Epithelial cell of proximal tubule (primary cell): ENCODE data around the gene ZDHHC22. TPM values are rescaled to one million over a fixed set of nuclear protein-coding genes. Genes with fewer than 3 reads are reported as not detected.

Experiments used
- DNase-seq: peaks from one replicate; pipeline ENCODE4 v3.0.0-alpha.2; 2011; ENCODE audit warnings: low read depth
- H3K4me3 ChIP-seq: 2 replicates; pipeline ENCODE4 v1.5.1; 2011; ENCODE audit warnings: low read depth, mild to moderate bottlenecking, low read length
- total RNA-seq: library from RNA; depleted of rRNA; stranded (reverse); fragments of >200 nt; gene quantifications from 2 replicates; pipeline ENCODE4 v1.2.3, GENCODE V29; 2015
- TF ChIP-seq, protein P1 (sequence below): conservative IDR thresholded peaks from 2 replicates; pipeline ENCODE4 v1.5.1; 2012; ENCODE audit warnings: low read depth, mild to moderate bottlenecking, low read length

Gene ZDHHC22
- total RNA-seq, 1 donor from 2014 or later, result not detected

DNA sequence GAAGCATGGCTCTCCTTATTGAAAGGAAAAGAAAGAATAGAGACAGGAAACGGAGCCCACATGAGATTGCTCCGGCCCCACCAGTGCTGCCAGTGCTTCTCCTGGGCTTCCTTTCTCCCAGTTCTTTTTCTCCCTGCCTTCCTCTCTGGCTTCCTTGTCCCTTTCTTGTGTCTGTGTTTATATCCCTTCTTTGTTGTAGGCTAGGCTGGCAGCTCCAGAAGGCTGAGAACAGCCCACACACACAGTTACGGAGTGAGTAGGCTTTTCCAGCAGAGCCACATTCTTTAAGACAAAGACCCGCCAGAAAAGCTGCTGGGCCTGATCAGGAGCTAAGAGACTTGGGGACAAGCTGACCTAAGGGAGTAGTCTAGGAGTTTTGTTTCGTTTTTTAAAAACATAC lies 30.6 kb downstream of the ZDHHC22 start:
- DNase-seq, result no peak
- H3K4me3 ChIP-seq, result no peak overlapping the region
- TF ChIP-seq, protein P1, sequence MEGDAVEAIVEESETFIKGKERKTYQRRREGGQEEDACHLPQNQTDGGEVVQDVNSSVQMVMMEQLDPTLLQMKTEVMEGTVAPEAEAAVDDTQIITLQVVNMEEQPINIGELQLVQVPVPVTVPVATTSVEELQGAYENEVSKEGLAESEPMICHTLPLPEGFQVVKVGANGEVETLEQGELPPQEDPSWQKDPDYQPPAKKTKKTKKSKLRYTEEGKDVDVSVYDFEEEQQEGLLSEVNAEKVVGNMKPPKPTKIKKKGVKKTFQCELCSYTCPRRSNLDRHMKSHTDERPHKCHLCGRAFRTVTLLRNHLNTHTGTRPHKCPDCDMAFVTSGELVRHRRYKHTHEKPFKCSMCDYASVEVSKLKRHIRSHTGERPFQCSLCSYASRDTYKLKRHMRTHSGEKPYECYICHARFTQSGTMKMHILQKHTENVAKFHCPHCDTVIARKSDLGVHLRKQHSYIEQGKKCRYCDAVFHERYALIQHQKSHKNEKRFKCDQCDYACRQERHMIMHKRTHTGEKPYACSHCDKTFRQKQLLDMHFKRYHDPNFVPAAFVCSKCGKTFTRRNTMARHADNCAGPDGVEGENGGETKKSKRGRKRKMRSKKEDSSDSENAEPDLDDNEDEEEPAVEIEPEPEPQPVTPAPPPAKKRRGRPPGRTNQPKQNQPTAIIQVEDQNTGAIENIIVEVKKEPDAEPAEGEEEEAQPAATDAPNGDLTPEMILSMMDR, result no peak

DNA sequence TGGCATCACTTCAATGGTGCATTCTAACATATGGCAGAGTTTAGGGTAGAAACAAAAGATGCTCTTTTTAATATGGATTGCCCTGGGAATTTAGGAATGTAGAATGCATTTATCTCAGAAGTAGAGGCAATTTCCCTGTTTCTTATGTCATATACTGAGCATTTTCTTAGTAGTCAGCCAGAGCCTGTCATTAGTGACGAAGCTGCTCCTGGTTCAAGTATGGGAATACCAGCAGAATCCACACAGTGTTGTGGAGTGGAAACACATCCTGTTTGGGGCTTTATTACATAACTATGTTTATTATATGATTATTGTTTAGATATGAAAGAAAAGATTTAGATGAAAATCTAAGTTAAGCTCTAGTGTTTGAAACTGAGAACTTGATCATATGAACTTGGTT lies 31.3 kb downstream of the ZDHHC22 start:
- no peak for DNase-seq
- no peak overlapping the region for H3K4me3 ChIP-seq
- TF ChIP-seq, protein P1, result no peak

DNA sequence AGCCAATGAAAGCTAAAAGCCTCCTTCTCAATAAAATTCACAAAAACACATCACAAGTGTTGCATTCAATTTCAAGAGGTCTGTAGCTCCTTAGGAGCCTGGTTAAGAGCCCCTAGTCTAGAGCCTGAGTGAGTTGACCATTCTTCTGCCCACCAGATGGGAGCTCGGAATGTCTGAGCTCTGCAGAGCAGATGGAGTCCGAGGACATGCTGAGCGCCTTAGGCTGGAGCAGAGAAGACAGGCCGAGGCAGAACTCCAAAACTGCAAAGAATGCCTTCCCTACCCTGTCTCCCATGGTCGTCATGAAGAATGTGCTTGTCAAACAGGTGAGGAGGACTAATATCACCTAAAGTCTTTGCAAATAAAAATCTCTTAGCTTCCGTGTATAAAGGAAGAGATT lies 31.9 kb downstream of the ZDHHC22 start:
- TF ChIP-seq, protein P1, result no peak
- no peak for DNase-seq
- no peak overlapping the region for H3K4me3 ChIP-seq

DNA sequence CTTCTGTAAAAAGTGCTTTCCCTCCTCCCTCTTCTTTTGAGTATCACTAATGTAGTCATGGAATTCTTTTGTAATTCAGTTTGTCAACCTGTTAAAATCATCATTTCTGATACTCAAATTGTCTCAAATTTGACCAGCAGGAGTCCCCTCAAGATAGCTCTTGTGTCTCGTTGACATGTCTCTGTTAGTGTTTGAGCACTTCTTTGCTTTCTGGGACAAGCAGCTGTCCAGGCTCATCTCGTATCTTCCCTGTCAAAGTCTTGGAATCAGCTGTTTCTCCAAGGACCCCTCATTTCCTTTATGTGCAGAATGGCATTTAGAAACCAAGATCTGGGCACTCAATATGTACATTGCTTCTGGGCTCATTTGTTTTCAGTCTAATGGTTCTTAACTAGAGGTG lies 32.8 kb downstream of the ZDHHC22 start:
- TF ChIP-seq, protein P1, result no peak
- no peak for DNase-seq
- no peak overlapping the region for H3K4me3 ChIP-seq

DNA sequence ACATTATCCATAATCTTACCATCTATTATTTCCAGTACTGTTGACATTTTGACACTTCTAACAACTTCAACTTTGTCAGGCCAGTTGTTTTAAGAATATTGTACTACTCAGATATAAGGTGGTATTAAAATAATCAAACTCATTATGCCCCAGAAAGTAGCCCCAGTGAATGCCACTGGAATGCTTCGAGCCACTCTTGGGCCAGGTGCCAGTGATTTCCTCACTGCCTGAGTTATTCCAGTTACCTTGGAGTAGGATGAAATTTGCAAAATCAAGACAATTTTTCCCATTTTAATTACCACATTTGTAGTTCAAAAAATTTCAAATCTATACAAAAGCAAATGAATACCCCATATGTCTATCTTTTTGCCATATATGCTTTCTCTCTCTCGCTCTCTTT lies 34.4 kb downstream of the ZDHHC22 start:
- no peak for DNase-seq
- H3K4me3 ChIP-seq, result no peak overlapping the region
- TF ChIP-seq, protein P1, result no peak

DNA sequence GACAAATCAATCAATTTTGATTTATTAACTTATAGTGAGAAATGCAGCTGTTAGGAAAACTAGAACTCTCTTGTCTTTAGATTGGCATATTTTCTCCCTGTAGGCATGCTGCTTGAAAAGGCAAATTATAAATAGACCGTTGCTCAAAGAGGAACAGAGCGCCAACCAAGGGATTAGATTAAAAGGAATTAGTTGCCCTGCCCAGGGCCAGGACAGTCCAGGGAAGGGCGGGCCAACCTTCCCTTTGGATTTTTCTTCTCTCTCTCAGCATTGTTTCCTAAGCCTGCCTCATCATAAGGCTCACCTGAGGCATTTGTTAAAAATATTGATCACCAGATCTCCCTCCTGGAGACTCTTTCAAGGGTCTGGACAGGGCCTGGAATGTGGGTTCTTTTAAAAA lies 34.9 kb downstream of the ZDHHC22 start:
- no peak for DNase-seq
- no peak overlapping the region for H3K4me3 ChIP-seq
- TF ChIP-seq, protein P1, result no peak

DNA sequence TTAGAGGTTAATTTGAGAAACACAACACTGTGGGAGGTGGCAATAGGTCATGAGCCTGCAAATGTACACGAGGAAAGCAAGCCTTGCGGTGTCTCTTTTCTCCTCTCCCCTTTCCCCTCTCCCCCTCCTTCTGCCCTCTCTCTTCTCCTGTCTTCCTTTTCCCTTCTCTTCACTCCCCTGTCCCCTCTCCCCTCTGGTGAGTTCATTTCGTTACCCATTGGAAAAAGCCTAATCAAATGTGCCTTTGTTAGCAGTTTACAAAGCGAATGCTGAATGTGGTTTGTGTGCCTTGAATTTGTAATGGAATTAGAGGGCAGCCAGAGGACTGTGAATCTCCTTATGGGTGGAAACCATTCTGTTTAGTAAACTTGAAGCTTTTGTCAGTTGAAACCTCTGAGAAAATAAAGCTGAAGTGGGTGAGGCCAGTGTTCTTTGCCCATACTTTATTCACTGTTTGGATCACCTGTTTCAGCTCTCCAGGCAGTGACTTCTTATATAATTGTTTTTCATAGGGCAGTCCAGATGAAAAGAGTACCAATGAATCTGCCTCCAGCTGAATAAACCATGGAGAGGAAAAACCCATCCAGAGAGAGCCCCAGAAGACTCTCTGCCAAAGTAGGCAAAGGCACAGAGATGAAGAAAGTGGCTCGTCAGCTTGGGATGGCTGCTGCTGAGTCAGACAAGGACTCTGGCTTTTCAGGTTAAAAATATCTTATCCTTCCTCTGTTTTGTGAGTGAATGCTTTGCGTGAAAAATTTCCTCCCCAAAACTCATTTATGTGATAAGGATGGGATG lies 36.2 kb downstream of the ZDHHC22 start:
- no peak overlapping the region for H3K4me3 ChIP-seq
- TF ChIP-seq, protein P1, result no peak
- no peak for DNase-seq
